IMR-90 (cell line): Measurements from ENCODE around the gene FAM98B. TPM values are rescaled to one million over a fixed set of nuclear protein-coding genes. Genes with fewer than 3 reads are reported as not detected.

Experiments used
- ATAC-seq: fragments of 200-7000 bp; cut with Tn5 transposase; 2 replicates; pipeline ENCODE4 v1.9.1; 2020; ENCODE audit warnings: low read depth, mild to moderate bottlenecking, moderate library complexity
- BruUV-seq: library from RNA; stranded (reverse); fragments of 400-500 nt; replicated peaks from 2 replicates; lab custom pipeline; 2021; lab: Mats Ljungman, UMichigan
- CTCF ChIA-PET: fragments of 300-600 bp; formaldehyde crosslinking; extraction: SDS; loops from one replicate; lab custom pipeline; 2021; ENCODE audit warnings: antibody characterized with exemption; lab: Yijun Ruan, JAX
- POLR2A ChIA-PET: fragments of 300-600 bp; sonication (Branson Sonifier 250); formaldehyde crosslinking; loops from one replicate; lab custom pipeline; 2022; ENCODE audit warnings: antibody characterized with exemption; ENCODE audit not compliant: unreplicated experiment; lab: Charles Lee
- DNase-seq: peaks from one replicate; pipeline ENCODE4 v3.0.0; 2013
- H2AFZ ChIP-seq: replicated peaks from 2 replicates; pipeline ENCODE3; 2013; ENCODE audit warnings: low read length, mild to moderate bottlenecking; ENCODE audit not compliant: poor library complexity
- H2AK5ac ChIP-seq: 2 replicates; pipeline ENCODE4 v1.6.1; 2013; ENCODE audit warnings: low read depth, low read length, inconsistent platforms
- H2AK9ac ChIP-seq: replicated peaks from 2 replicates; pipeline ENCODE3; 2013; ENCODE audit warnings: mild to moderate bottlenecking, low read depth, low read length, moderate library complexity; ENCODE audit not compliant: poor library complexity
- H2BK120ac ChIP-seq: 2 replicates; pipeline ENCODE4 v1.6.1; 2013; ENCODE audit warnings: low read depth, low read length, inconsistent platforms
- H2BK15ac ChIP-seq: 3 replicates; pipeline ENCODE4 v1.6.1; 2013; ENCODE audit warnings: low read depth, low read length, inconsistent platforms
- H2BK20ac ChIP-seq: 2 replicates; pipeline ENCODE4 v1.6.1; 2013; ENCODE audit warnings: low read depth, mild to moderate bottlenecking, inconsistent platforms, low read length, moderate library complexity
- H2BK5ac ChIP-seq: 2 replicates; pipeline ENCODE4 v1.6.1; 2013; ENCODE audit warnings: mild to moderate bottlenecking, low read depth, low read length, inconsistent platforms; ENCODE audit not compliant: poor library complexity, severe bottlenecking
- H3K14ac ChIP-seq: replicated peaks from 2 replicates; pipeline ENCODE4 v1.6.1; 2013; ENCODE audit warnings: low read depth, low read length, inconsistent platforms
- H3K18ac ChIP-seq: 2 replicates; pipeline ENCODE4 v1.6.1; 2013; ENCODE audit warnings: low read depth, low read length, control low read depth
- H3K23ac ChIP-seq: 2 replicates; pipeline ENCODE4 v1.6.1; 2013; ENCODE audit warnings: low read depth, low read length, inconsistent platforms
- H3K27ac ChIP-seq: 2 replicates; pipeline ENCODE4 v1.5.1; 2013; ENCODE audit warnings: mild to moderate bottlenecking, control low read depth, low read length; ENCODE audit not compliant: insufficient read depth
- H3K27me3 ChIP-seq: 2 replicates; pipeline ENCODE4 v1.6.1; 2013; ENCODE audit warnings: low read length; ENCODE audit not compliant: control insufficient read depth, insufficient read depth
- H3K36me3 ChIP-seq: 2 replicates; pipeline ENCODE4 v1.6.1; 2013; ENCODE audit warnings: low read length, mixed read lengths; ENCODE audit not compliant: control insufficient read depth, insufficient read depth
- H3K4ac ChIP-seq: 2 replicates; pipeline ENCODE4 v1.6.1; 2013; ENCODE audit warnings: low read depth, low read length, inconsistent platforms
- H3K4me1 ChIP-seq: 2 replicates; pipeline ENCODE4 v1.6.1; 2013; ENCODE audit warnings: low read length, mixed read lengths; ENCODE audit not compliant: control insufficient read depth, insufficient read depth
- H3K4me2 ChIP-seq: 2 replicates; pipeline ENCODE4 v1.6.1; 2013; ENCODE audit warnings: low read depth, mild to moderate bottlenecking, control low read depth, low read length, moderate library complexity
- H3K4me3 ChIP-seq: 2 replicates; pipeline ENCODE4 v1.5.1; 2013; ENCODE audit warnings: low read depth, mild to moderate bottlenecking, control low read depth, low read length, moderate library complexity; ENCODE audit not compliant: insufficient read depth
- H3K56ac ChIP-seq: 2 replicates; pipeline ENCODE4 v1.6.1; 2013; ENCODE audit warnings: low read length, inconsistent platforms; ENCODE audit not compliant: insufficient read depth; ENCODE audit errors: extremely low read depth
- H3K79me1 ChIP-seq, 2 experiments: 2 replicates each; pipeline ENCODE4 v1.6.1; 2013; ENCODE audit warnings: low read length in 2 of 2, inconsistent platforms in 1 of 2, low read depth in 1 of 2
- H3K9ac ChIP-seq: 2 replicates; pipeline ENCODE4 v1.6.1; 2013; ENCODE audit warnings: low read depth, low read length, control low read depth
- H3K9me1 ChIP-seq: 2 replicates; pipeline ENCODE4 v1.6.1; 2013; ENCODE audit warnings: low read length, inconsistent platforms; ENCODE audit not compliant: insufficient read depth
- H3K9me3 ChIP-seq: 2 replicates; pipeline ENCODE4 v1.6.1; 2013; ENCODE audit warnings: low read length; ENCODE audit not compliant: control insufficient read depth, insufficient read depth
- H4K20me1 ChIP-seq: 2 replicates; pipeline ENCODE4 v1.6.1; 2013; ENCODE audit warnings: low read length, inconsistent platforms; ENCODE audit not compliant: insufficient read depth
- H4K5ac ChIP-seq: 2 replicates; pipeline ENCODE4 v1.6.1; 2013; ENCODE audit warnings: mild to moderate bottlenecking, low read depth, low read length, control low read depth
- H4K8ac ChIP-seq, 2 experiments: 2 replicates each; pipeline ENCODE4 v1.6.1; 2013; ENCODE audit warnings: low read depth in 2 of 2, low read length in 2 of 2, control low read depth in 1 of 2, inconsistent platforms in 1 of 2
- H4K91ac ChIP-seq: 2 replicates; pipeline ENCODE4 v1.6.1; 2013; ENCODE audit warnings: low read depth, low read length, inconsistent platforms; ENCODE audit not compliant: insufficient read depth
- BHLHE40 ChIP-seq: fragments of 150-350 bp; IDR thresholded peaks from 2 replicates; pipeline ENCODE4 v1.6.1; 2016; ENCODE audit warnings: mild to moderate bottlenecking, low read depth, low read length
- CEBPB ChIP-seq: IDR thresholded peaks from 2 replicates; pipeline ENCODE4 v1.6.1; 2012; ENCODE audit warnings: low read depth, low read length, improper control_type of control experiment
- CHD1 ChIP-seq: IDR thresholded peaks from 2 replicates; pipeline ENCODE4 v1.6.1; 2012; ENCODE audit warnings: low read depth, low read length, improper control_type of control experiment
- CTCF ChIP-seq: conservative IDR thresholded peaks from 2 replicates; pipeline ENCODE4 v1.5.1; 2012; ENCODE audit warnings: mild to moderate bottlenecking, low read depth, low read length, improper control_type of control experiment
- FOS ChIP-seq: fragments of 150-350 bp; IDR thresholded peaks from 2 replicates; pipeline ENCODE4 v1.6.1; 2016; ENCODE audit warnings: low read depth, low read length
- MXI1 ChIP-seq: IDR thresholded peaks from 2 replicates; pipeline ENCODE4 v1.6.1; 2012; ENCODE audit warnings: low read depth, mild to moderate bottlenecking, low read length, moderate library complexity, borderline replicate concordance
- POLR2A ChIP-seq: IDR thresholded peaks from 2 replicates; pipeline ENCODE4 v1.6.1; 2012; ENCODE audit warnings: mild to moderate bottlenecking, low read depth, low read length
- RAD21 ChIP-seq: IDR thresholded peaks from 2 replicates; pipeline ENCODE4 v1.6.1; 2012; ENCODE audit warnings: low read length, improper control_type of control experiment
- RCOR1 ChIP-seq: IDR thresholded peaks from 2 replicates; pipeline ENCODE4 v1.6.1; 2012; ENCODE audit warnings: mild to moderate bottlenecking, low read length, improper control_type of control experiment; ENCODE audit not compliant: insufficient replicate concordance
- SMC3 ChIP-seq: fragments of 150-350 bp; IDR thresholded peaks from 2 replicates; pipeline ENCODE4 v1.6.1; 2016; ENCODE audit warnings: low read depth, mild to moderate bottlenecking, antibody characterized with exemption, low read length, moderate library complexity
- USF2 ChIP-seq: fragments of 150-350 bp; IDR thresholded peaks from 2 replicates; pipeline ENCODE4 v1.6.1; 2017; ENCODE audit warnings: mild to moderate bottlenecking, antibody characterized with exemption, low read length, low read depth
- WGBS, 2 experiments: methylation state at CpG; one replicate each; pipeline versions ENCODE4 v1.1.5 to v1.1.7; 2013; ENCODE audit warnings: missing lambda C conversion rate in 2 of 2; ENCODE audit not compliant: insufficient read length in 1 of 2; ENCODE audit errors: extremely low coverage in 2 of 2; 5-methylcytosine and 5-hydroxymethylcytosine counted together
- dilution Hi-C: fragments of 300-500 bp; cut with HindIII; formaldehyde crosslinking; loops from one replicate; pipeline ENCODE4 v1.14.3; 2018; ENCODE audit warnings: low sequenced_read_pairs; ENCODE audit not compliant: unreplicated experiment
- in situ Hi-C: fragments of 300-500 bp; cut with MboI; formaldehyde crosslinking; loops from 3 replicates; pipeline ENCODE4 v1.14.3; 2019; ENCODE audit warnings: low sequenced_read_pairs, inconsistent platforms, mixed read lengths
- intact Hi-C: fragments of 100-400 bp; cut with micrococcal nuclease; formaldehyde crosslinking; loops from 2 replicates; pipeline ENCODE4 v1.10.0; 2022
- polyA plus RNA-seq, 3 experiments: library from polyadenylated mRNA; depleted of rRNA; stranded (reverse); fragments of >200 nt; gene quantifications; 2 replicates each; pipeline ENCODE4 v1.2.3, GENCODE V29; 2012; ENCODE audit warnings: low replicate concordance in 1 of 3
- total RNA-seq: library from RNA; depleted of rRNA; stranded (reverse); fragments of >200 nt; gene quantifications from 2 replicates; pipeline ENCODE4 v1.2.3, GENCODE V29; 2012

FAM98B gene
- total and polyA plus RNA-seq, 2 of the 4 experiments (the other 2 are of a cell fraction): 2.7 to 12.2 TPM

GRCh38 chr15:38425269-38425668 lies 28.7 kb upstream of the FAM98B start:
- TF ChIP-seq RCOR1: no peak
- TF ChIP-seq USF2: no peak
- TF ChIP-seq POLR2A: no peak
- TF ChIP-seq CHD1: no peak
- no peak for TF ChIP-seq CEBPB
- TF ChIP-seq RAD21: no peak
- TF ChIP-seq MXI1: no peak
- no peak for TF ChIP-seq SMC3
- no peak for TF ChIP-seq CTCF
- no peak for TF ChIP-seq FOS
- TF ChIP-seq BHLHE40: no peak
- Histone ChIP-seq H2BK15ac (no peak overlapping the region), H2AFZ (no peak overlapping the region), H3K18ac (no peak overlapping the region), H4K91ac (no peak overlapping the region), H3K56ac (no peak overlapping the region), H3K9me3 (peaks cover 4% of the 10 kb centered on the region), H3K27ac (no peak overlapping the region), H2BK120ac (no peak overlapping the region), H4K8ac (no peak overlapping the region), H3K14ac (no peak overlapping the region), H2AK9ac (no peak overlapping the region), H3K4me1 (no peaks in the 10 kb centered on the region), H3K9me1 (no peaks in the 10 kb centered on the region), H3K4me2 (no peak overlapping the region), H3K27me3 (peaks cover 34% of the 10 kb centered on the region), H3K9ac (no peak overlapping the region), H2AK5ac (no peak overlapping the region), H3K23ac (no peak overlapping the region), H3K36me3 (no peaks in the 10 kb centered on the region), H4K5ac (no peak overlapping the region), H4K20me1 (no peaks in the 10 kb centered on the region), H2BK20ac (no peak overlapping the region), H3K4ac (no peak overlapping the region), H2BK5ac (no peak overlapping the region), H3K4me3 (no peak overlapping the region), H3K79me1 (no peaks in the 10 kb centered on the region)
- no TSS peak for BruUV-seq
- in situ Hi-C loops (loop anchor here (25.0 kb wide), 1 partner anchor 262 kb away; no protein-coding TSS in a partner anchor), intact Hi-C loops (no loop called here), dilution Hi-C loops (no loop called here)
- POLR2A ChIA-PET: no interaction called here
- no CpG with 5 or more reads among the region's 1 CpG for WGBS, 2 experiments
- ATAC-seq (no peak), DNase-seq (no peak)
- CTCF ChIA-PET: no interaction called here
